Activated CD8-positive, alpha-beta memory T cell treated with anti-CD3 and anti-CD28 coated beads for 1 hour (primary cell): ENCODE results near the gene NAT14.
A peak's percentile ranks its signal among the peaks of the same experiment; 100 is the strongest.

ENCODE experiments used
- DNase-seq, 2 donors: peaks; one replicate each; pipeline ENCODE4 v3.0.0-alpha.2; 2020; ENCODE audit warnings: low read depth in 1 of 2; ENCODE audit errors: extremely low read depth in 1 of 2

Gene NAT14

DNA sequence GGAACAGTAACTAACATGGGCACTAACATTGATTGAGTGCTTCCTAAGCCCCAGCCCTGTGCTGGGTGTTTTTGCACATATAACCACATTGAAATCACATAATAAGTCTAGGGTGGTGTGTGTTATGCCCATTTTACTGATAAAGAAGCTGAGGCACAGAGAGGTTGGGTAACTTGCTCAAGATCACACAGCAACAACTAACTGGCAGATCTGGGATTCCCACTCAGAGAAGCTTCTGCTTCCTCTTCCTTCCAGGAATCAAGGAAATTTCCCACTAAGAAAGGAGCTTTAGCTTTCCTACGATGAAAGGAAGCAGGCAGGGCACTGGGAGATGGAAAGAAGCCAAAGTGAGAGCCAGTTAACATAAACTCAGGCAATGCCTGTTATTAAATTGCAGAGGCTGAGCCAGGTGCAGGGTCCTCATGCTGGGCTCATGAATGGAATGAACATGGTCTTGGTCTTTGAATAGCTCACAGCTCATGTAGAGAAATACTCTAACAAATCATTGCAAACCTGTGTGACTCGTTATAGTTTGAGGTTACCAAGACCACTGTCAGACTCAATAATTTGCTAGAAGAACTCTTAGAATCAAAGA lies 13.4 kb downstream of the NAT14 start:
- DNase-seq = no peak

DNA sequence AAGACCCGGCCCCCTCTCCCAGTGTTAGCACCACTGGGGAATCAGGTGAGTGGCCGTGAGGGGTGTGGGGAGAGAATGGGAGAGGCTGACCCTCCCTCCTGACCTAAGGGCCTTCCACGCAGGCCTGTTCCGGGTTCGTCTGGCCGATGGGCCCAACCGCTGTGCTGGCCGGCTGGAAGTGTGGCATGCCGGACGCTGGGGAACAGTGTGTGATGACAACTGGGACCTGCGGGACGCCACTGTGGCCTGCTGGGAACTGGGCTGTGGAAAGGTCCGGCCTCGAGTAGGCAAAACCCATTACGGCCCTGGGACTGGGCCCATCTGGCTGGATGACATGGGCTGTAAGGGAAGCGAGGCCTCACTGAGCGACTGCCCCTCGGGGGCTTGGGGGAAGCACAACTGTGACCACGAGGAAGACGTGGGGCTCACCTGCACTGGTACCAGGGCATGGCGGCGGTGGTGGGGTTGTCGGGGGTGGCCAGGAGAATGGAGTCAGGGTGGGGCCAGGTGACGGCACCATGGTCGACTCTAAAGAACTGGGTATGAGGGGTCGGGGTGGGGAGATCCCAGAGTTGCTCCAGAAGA lies 15.5 kb downstream of the NAT14 start:
- DNase-seq = no peak

DNA sequence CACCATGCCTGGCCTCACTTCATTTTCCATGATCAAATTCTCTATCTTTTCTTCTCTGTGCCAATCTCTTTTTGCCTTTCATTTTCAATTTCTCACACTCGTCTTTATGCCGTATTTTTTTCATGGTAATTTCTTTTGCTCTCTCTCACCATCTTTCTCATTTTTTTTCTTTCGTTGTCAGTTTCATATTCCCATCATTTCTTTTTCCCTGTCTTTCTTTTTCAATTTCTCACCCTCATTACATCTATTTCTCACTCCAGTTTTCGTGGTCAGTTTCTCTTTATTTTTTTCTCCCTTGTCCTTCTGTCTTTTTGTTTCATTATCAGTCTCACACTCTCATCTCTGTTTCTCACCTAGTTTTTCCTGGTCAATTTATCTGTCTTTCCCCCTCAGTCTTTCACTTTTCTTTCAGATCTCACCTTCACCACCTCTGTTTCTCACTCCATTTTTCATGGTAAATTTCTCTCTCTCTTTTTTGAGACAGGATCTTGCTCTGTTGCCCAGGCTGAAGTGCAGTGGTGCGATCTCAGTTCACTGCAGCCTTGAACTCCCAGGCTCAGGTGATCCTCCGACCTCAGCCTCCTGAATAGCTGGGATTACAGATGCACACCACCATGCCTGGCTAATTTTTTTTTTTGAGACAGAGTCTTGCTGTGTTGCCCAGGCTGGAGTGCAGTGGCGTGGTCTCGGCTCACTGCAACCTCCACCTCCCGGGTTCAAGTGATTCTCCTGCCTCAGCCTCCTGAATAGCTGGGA lies 17.4 kb downstream of the NAT14 start:
- no peak for DNase-seq

DNA sequence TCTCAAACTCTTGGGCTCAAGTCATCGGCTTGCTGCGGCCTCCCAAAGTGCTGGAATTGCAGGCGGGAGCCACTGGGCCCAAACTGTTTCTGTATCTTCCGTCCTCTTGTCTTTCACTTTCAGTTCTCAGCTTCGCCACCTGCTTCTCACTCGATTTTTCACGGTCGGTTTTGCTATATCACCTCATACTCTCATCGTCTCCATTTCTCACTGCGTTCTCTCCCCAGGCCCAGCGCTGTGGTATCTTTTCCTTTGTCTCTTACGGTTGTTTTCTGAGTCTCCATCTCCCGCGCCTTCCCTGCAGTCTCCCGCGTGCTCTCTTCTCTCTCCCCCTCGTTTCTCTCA lies 18.1 kb downstream of the NAT14 start:
- DNase-seq = no peak

DNA sequence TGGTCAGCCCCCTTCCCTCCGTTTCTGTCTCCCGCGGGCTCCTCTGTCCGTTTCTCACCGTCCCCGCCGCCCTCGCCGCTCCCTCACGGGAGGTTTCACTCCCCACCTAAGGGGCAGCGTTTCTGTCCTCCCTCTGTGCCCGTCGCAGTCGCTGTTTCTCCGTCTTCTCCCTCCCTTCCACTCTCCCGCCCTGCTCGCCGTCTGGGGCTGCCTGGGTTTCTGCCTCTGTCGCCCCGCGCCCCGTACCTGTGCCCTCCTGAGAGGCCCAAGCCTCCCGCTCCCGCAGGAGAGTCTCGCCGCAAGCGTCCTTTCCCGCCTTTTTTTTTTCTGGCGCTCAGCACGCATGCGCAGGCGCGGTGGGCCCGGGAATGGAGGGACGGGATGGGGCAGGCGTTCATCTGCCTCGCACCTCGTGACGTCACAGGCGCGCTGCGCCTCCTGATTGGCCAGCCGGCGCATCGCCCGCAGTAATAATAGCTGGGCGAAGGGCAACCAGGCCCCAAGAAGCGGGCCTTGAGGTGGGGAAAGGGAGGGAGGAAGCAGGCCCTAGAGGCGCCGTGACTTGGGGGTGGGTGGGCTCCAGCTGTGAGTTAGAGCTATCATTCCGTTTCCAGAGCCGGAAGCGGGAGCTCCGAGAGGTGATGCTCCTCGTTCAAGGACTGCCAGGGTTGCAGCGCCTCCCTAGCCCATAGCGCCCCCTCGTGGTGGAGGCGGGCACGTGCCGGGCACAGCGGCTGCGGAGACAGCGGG lies 18.7 kb downstream of the NAT14 start:
- peak; percentile 82 to 91 for DNase-seq

DNA sequence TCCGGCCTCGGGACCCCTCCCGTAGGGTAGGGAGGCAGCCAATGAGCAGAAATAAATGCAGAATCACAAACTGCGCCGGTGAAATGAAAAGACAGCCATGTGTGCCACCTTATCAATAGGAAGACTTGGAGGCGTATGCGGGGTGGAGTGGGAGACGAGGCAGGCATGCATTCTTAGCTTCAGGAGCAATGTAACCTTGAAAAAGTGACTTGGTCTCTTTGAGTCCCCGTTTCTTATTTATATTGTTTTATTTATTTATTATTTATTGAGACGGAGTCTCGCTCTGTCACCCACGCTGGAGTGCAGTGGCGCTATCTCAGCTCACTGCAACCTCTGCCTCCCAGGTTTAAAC lies 19.2 kb downstream of the NAT14 start:
- DNase-seq = no peak

DNA sequence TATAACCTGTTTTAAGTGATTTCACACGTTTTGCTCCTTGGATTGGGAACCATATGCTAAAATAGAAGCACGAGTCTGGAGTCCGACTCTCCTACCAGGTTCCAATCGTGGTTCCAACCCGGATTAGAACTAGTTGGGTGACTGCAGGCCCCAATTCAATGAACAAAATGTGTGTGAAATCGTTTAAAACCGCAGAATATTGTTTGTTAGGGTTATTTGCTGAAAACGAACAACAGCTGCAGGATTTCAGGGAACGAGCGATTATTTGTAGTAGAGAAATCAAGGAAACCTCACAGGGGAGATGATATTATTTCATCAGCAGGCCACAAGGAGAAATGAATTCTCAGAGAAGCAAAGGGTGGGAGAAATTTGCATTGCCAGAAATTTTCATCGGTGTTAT lies 20.0 kb downstream of the NAT14 start:
- DNase-seq = no peak

DNA sequence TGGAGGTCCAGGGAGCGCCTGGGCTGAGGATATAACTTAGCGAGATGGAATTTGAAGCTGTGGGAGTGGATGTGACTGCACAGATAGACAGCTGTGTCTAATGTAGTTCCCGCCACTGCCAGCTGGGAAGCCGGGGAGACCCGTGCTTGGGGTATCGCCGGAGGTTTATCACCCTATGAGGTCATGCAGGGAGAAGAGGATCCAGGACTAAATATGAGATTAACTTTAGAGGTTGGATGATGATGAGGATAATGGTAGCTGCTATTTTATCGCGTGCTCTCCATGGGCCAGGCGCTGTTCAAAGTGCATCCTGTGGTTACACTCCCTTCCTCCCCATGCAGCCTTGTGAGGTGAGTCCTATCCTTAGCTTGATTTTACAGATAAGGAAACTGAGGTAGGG lies 23.1 kb downstream of the NAT14 start:
- DNase-seq = no peak

DNA sequence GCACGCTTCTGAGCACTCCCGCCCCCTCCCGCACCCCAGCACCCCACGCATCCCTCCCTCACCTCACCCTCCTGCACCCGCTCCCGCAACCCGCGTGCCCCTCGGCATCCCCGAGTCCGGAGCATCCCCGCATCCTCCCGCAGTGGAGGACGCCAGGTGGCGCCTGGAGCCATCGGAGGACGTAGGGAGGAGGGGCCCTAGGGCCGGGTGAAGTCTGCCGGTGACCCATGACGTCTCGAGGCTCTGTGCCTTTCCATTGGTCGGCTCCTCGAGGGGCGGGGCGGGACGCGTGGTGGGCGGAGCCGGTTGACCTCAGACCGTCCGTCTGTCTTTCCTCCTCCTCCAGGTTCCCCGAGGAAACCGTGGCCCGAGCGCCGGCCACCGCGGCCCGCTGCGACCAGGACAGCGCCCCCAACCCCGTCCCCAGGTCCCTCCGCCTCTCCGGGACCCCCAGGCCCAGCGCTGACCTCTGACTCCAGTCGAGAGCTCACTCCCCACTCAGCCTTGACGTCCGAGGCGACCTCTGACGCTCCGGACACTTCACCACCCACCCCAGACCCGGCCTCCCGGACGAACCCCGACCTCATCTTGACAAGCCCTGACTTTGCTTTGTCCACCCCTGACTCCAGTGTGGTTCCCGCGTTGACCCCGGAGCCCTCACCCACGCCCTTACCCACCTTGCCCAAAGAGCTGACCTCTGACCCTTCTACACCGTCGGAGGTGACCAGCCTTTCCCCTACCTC lies 32.1 kb downstream of the NAT14 start:
- DNase-seq = peak; percentile 78 to 88

DNA sequence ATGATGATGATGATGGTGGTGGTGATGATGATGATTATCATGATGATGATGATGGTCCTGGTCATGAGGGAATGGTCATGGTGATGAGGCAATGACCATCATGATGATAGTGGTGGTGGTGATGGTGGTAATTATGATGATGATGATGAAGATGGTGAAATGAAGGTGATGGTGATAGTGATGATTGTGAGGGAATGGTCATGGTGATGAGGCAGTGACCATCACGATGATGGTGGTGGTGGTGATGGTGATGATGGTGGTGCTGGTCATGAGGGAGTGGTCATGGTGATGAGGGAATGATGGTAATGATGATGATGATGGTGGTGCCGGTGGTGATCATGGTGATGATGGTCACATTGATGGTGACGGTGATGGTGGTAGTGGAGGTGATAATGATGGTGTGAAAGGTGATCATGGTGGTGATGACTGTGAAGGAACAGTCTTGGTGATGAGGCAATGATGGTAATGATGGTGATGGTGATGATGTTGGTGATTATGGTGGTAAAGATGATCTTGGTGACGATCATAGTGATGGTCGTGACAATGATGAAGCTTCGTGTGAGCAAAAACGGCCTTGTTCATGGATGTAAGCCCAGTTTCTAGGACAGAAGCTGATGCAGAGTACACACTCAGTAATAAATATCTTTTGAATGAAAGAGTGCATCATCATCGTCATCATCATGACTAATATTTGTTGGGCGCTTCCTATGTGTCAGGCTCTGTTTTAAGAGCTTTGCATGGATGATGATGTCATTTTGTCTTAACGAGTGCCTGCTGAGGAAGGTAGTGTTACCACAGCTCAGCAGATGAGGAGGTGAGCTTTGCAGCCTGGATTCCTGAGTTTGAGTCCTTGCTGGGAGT lies 34.7 kb downstream of the NAT14 start:
- DNase-seq = no peak

DNA sequence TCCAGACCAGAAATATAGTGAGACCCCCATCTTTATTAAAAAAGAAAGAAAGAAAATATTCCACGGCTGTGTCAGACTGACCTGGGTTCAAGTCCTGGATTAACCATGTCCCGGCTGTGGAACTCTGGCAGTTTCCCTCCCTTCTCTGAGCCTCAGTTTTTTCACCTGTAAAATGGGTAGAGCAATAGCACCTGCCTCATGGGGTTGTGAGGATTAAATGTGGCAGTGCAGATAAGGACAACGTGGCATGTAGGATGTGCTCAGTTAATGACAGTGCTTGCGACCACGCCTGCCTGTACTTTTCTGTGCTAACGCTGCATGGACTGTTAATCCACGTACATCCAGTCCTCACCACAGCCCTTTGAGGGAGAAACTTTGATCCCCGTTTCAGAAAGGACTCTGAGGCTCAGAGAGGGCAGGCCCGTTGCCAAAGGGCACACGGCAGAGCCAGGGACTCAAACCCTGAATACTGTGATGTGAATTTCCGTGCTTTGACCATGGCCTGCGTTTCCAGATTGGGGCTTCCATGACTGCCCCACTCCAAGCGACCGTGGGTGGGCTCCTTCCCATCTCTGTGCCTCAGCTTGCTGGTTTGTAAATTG lies 35.8 kb downstream of the NAT14 start:
- DNase-seq = no peak

DNA sequence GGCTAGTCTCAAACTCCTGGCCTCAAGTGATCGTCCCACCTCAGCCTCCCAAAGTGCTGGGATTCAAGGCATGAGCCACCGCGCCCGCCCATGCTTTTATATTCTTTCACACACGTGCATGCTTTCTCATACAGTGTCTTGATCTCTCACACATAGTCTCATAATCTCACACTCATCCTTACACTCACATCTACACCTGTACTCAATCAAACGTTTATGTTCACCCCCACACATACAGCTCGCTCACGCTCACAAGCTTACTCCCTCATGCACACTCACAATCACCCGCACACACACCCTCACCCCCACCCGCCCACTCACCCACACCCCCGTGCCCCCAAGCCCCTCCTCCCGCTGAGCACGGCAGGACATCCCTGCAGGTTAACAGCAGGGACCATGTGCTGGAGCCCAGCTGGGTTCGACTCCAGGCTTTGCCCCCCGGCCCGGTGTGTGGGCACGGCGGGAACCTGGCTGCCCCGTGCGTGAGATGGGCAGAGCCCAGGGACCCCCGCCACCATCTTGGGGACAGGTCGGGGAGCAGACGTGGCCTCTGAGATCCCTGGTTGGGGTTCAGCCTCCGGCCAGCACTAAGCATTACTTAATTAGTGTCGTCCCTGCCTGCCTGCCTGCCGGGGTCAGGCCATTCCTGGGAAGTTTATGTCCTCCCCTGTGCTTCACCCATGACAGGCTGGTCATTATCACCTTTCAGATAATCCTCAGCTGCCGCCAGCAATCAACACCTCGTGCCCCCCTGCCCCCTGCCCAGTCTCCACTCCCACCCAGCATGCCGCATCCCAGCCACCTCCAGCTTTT lies 40.5 kb downstream of the NAT14 start:
- DNase-seq = no peak

DNA sequence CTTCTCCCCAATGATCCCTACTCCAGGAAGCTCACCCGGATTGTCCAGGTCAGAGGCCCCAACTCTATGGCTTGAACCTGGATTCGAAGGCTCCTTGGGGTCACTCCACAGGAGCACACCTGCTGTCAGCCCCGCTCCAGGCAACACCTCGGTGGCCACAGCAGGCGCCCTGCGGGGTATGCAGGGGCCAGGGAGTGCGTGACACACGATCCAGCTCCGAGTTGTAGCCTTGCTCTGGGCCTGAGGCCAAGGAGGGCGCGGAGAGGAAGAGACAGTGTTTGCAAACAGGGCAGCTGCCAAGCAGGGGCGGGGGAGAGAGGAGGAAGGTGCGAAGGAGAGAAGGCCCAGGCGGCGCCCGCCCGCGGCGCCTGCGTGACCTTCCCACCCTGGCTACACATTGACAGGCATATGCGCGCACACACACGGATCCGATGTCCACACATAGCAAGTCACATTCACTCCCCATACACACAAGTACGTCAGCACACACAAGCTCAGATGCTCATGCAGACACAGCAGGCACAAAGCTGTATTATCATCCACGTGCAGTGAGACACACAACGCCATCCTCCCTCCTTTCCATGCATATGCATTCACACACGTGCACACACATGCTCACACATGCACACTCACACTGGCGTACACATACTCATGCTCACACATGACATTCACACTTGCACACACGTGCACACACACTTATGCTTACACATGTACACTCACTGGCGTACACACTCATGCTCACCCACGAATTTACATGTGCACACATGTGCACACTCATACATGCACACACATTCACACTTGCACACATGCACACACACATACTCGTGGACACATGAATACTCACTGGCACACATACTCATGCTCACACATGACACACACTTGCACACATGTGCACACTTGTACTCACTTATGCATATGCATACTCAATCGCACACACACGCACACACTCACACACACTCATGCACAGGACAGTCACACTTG lies 41.5 kb downstream of the NAT14 start:
- DNase-seq = no peak

DNA sequence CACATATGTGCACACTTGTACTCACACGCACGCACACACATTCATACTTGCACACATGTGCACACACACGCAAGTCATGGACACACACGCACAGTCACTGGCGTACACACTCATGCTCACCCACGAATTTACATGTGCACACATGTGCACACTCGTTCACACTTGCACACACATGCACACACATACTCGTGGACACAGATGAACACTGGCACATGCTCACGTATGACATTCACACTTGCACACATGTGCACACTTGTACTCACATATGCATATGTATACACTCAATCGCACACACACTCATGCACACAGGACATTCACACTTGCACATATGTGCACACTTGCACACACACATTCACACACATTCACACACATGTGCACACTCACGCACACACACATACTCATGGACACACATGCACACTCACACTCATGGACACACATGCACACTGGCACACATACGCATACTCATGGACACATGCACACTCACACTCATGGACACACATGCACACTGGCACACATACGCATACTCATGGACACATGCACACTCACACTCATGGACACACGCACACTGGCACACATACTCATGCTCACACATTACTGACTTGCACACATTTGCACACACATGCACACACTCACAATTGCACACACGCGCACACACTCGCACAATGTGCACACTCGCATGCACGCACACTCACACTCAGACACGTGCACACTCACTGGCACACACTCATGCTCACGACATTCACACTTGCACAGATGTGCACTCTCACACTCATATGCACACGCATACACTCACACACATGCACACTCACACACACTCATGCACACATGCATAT lies 42.4 kb downstream of the NAT14 start:
- DNase-seq = no peak

DNA sequence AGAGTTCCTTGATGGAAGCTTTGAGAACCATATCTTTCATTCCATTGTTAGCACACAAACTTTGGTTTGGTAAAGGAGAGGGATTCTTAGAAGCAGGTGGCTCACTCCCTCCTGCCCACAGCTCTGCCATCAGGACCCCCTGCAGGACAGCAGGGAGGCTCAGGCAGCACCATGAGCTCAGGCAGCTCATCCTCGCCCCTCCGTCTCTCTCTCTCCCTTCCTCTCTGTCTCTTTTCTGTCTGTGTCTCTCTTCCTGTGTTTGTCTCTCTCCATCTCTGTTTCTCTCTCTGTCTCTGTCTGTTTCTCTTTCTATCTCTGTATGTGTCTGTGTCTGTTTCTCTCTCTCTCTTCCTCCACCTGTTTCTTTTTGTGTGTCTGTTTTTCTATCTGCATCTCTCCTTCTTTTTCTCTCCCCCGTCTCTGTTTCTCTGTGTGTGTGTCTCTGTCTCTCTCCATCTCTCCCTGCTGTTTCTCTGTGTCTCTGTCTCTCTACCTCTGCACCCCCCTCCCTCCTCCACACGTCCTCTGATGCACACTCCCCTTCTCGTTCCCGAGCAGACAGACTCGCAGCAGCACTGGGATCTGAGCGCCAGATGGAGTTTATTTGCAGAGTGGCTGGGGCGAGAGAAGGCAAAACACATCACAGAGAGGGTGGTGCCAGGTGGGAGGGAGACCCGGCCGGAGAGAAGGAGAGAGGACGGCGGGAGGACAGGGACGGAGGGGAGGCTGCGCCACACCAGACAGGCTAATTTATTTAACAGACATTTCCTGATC lies 43.2 kb downstream of the NAT14 start:
- no peak for DNase-seq

DNA sequence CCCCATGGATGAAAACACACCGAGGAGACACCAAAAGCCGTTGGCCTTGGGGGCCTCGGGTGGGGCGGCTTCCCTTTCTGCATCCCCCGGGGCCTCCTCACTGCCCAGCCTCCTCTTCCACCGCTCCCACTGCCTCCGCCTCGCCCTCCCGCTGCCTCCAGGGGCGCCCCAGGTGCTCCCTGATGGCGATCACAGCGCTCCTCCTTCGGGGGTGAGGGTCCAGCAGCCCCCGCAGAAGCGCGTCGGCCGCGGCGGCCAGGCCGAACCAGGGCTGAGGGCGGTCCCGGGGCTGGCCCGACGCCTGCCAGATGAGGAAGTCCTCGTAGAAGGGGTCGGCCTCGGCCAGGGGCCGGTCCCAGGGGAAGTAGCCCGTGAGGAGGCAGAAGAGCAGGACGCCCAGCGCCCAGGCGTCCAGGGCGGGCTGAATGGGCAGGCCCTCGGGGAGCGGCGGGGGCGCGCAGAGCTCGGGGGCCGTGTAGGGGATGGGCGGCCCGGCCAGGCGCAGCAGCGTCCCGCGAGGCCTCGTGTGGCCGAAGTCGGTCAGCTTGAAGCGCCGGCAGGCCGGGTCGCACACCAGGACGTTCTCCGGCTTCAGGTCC lies 44.7 kb downstream of the NAT14 start:
- no peak for DNase-seq
